OCI-LY7 (cell line): ENCODE results near the gene IPO9. TPM values are rescaled to one million over a fixed set of nuclear protein-coding genes. Genes with fewer than 3 reads are reported as not detected.

Experiments
- BruUV-seq: library from RNA; stranded (reverse); fragments of 400-500 nt; replicated peaks from 2 replicates; lab custom pipeline; 2021; lab: Mats Ljungman, UMichigan
- CTCF ChIA-PET: fragments of 300-600 bp; sonication (Branson Sonifier 250); formaldehyde crosslinking; loops from one replicate; lab custom pipeline; 2022; ENCODE audit warnings: antibody characterized with exemption; ENCODE audit not compliant: unreplicated experiment; lab: Charles Lee
- POLR2A ChIA-PET: fragments of 300-600 bp; sonication (Branson Sonifier 250); formaldehyde crosslinking; loops from one replicate; lab custom pipeline; 2022; ENCODE audit warnings: antibody characterized with exemption; lab: Charles Lee
- DNase-seq: peaks from one replicate; pipeline ENCODE4 v3.0.0-alpha.2; 2015; ENCODE audit warnings: low spot score
- H2AFZ ChIP-seq: fragments of 200-600 bp; sonication (generic), shearing (Covaris generic); 2 replicates; pipeline ENCODE4 v1.6.1; 2014; ENCODE audit warnings: mild to moderate bottlenecking, antibody characterized with exemption, low read length, moderate library complexity
- H3K27ac ChIP-seq: fragments of 200-600 bp; sonication (generic); 2 replicates; pipeline ENCODE4 v1.5.1; 2014; ENCODE audit warnings: mixed run types, low read depth, mild to moderate bottlenecking, moderate library complexity, low read length, inconsistent platforms; ENCODE audit not compliant: poor library complexity, severe bottlenecking
- H3K36me3 ChIP-seq: fragments of 200-600 bp; sonication (generic); 2 replicates; pipeline ENCODE4 v1.6.1; 2014; ENCODE audit warnings: mild to moderate bottlenecking, antibody characterized with exemption, low read length, moderate library complexity, mixed read lengths; ENCODE audit not compliant: insufficient read depth
- H3K4me1 ChIP-seq: fragments of 200-600 bp; sonication (generic); 2 replicates; pipeline ENCODE4 v1.5.1; 2014; ENCODE audit warnings: mild to moderate bottlenecking, low read length; ENCODE audit not compliant: insufficient read depth, poor library complexity, severe bottlenecking
- H3K4me2 ChIP-seq: fragments of 200-600 bp; sonication (generic); 2 replicates; pipeline ENCODE4 v1.6.1; 2014; ENCODE audit warnings: mild to moderate bottlenecking, low read length
- H3K4me3 ChIP-seq: fragments of 200-600 bp; sonication (generic); 2 replicates; pipeline ENCODE4 v1.5.1; 2014; ENCODE audit warnings: mild to moderate bottlenecking, low read depth, low read length; ENCODE audit not compliant: poor library complexity, severe bottlenecking
- H3K79me2 ChIP-seq: fragments of 200-600 bp; sonication (generic); 2 replicates; pipeline ENCODE4 v1.6.1; 2016; ENCODE audit warnings: low read depth, mild to moderate bottlenecking, low read length, moderate library complexity, mixed read lengths; ENCODE audit not compliant: insufficient read depth
- H3K9me2 ChIP-seq: fragments of 200-600 bp; sonication (generic); 2 replicates; pipeline ENCODE4 v1.6.1; 2016; ENCODE audit warnings: mild to moderate bottlenecking, low read length, mixed read lengths; ENCODE audit not compliant: insufficient read depth
- H3K9me3 ChIP-seq: fragments of 200-600 bp; sonication (generic); 2 replicates; pipeline ENCODE4 v1.6.1; 2014; ENCODE audit warnings: mild to moderate bottlenecking, mixed run types, low read length, mixed read lengths
- H4K20me1 ChIP-seq: fragments of 200-600 bp; sonication (generic); 2 replicates; pipeline ENCODE4 v1.6.1; 2014; ENCODE audit warnings: mild to moderate bottlenecking, antibody characterized with exemption, low read length, moderate library complexity, mixed read lengths; ENCODE audit not compliant: insufficient read depth
- EZH2phosphoT487 ChIP-seq: fragments of 200-600 bp; sonication (generic); IDR thresholded peaks from 2 replicates; pipeline ENCODE4 v1.6.1; 2018; ENCODE audit warnings: low read depth, borderline replicate concordance, mild to moderate bottlenecking, mixed run types, antibody characterized with exemption, low read length, moderate library complexity, mixed read lengths
- intact Hi-C: fragments of 100-400 bp; cut with micrococcal nuclease; formaldehyde crosslinking; loops from one replicate; pipeline ENCODE4 v1.10.0; 2022; ENCODE audit not compliant: unreplicated experiment
- total RNA-seq, 2 experiments: library from RNA; depleted of rRNA in 1 of 2; stranded (reverse); fragments of >200 nt in 1 of 2; shearing (Covaris generic) in 1 of 2; gene quantifications; 2 replicates each; pipeline ENCODE4 v1.2.3, GENCODE V29; 2014 to 2022
- TF ChIP-seq, protein P1 (sequence below): fragments of 200-600 bp; sonication (generic); conservative IDR thresholded peaks from 2 replicates; pipeline ENCODE4 v1.5.1; 2014; ENCODE audit warnings: mild to moderate bottlenecking, antibody characterized with exemption, low read length, moderate library complexity, mixed read lengths

IPO9 gene
- total RNA-seq, 2 experiments from 2014 or later, result 47.2 to 67.9 TPM

DNA sequence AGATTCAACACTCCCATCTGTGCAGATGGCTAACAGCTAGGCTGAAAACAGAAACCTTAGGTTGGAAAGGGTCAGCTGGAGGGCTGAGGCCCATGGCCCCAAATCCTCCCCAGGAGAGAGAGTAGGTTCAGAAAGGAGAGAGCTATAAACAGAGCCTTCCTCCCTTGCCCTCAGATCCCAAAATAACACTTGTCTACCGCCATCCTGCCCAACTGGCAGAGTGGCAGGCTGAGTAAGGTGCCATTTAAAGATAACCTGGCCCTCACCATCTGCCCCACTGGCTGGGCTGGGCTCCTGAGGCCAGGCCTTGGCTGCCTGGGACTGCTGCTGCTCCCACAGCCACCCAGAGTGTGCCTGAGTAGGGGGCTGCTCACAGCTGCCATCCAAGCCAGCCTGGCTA lies 55.5 kb downstream of the IPO9 start:
- intact Hi-C loops, result no loop called here
- H3K79me2 ChIP-seq, result no peaks in the 10 kb centered on the region
- H3K4me1 ChIP-seq, result no peaks in the 10 kb centered on the region
- no peak overlapping the region for H2AFZ ChIP-seq
- TF ChIP-seq EZH2phosphoT487, result no peak
- TF ChIP-seq, protein P1, sequence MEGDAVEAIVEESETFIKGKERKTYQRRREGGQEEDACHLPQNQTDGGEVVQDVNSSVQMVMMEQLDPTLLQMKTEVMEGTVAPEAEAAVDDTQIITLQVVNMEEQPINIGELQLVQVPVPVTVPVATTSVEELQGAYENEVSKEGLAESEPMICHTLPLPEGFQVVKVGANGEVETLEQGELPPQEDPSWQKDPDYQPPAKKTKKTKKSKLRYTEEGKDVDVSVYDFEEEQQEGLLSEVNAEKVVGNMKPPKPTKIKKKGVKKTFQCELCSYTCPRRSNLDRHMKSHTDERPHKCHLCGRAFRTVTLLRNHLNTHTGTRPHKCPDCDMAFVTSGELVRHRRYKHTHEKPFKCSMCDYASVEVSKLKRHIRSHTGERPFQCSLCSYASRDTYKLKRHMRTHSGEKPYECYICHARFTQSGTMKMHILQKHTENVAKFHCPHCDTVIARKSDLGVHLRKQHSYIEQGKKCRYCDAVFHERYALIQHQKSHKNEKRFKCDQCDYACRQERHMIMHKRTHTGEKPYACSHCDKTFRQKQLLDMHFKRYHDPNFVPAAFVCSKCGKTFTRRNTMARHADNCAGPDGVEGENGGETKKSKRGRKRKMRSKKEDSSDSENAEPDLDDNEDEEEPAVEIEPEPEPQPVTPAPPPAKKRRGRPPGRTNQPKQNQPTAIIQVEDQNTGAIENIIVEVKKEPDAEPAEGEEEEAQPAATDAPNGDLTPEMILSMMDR, result no peak
- H3K27ac ChIP-seq, result no peak overlapping the region
- CTCF ChIA-PET, result no interaction called here
- no peak overlapping the region for H3K4me3 ChIP-seq
- H3K9me3 ChIP-seq, result no peaks in the 10 kb centered on the region
- peaks cover 2% of the 10 kb centered on the region; the same call in 1 of the 2 replicates for H3K36me3 ChIP-seq
- POLR2A ChIA-PET, result no interaction called here
- BruUV-seq, result no TSS peak
- H3K4me2 ChIP-seq, result no peak overlapping the region
- no peaks in the 10 kb centered on the region for H4K20me1 ChIP-seq
- no peaks in the 10 kb centered on the region for H3K9me2 ChIP-seq
- DNase-seq, result no peak

- TF ChIP-seq, protein P1, result no peak
- TF ChIP-seq EZH2phosphoT487, result no peak
- Histone ChIP-seq H3K9me3 (no peaks in the 10 kb centered on the region), H3K79me2 (no peaks in the 10 kb centered on the region), H3K4me3 (no peak overlapping the region), H3K4me2 (no peak overlapping the region), H3K4me1 (no peaks in the 10 kb centered on the region), H3K36me3 (no peaks in the 10 kb centered on the region), H3K9me2 (no peaks in the 10 kb centered on the region), H2AFZ (no peak overlapping the region), H3K27ac (no peak overlapping the region), H4K20me1 (no peaks in the 10 kb centered on the region)
- no peak for DNase-seq
- ChIA-PET CTCF (no interaction called here), POLR2A (no interaction called here)
- intact Hi-C loops, result no loop called here
- no TSS peak for BruUV-seq
Measured at GRCh38 chr1:201885531-201886075, 56.6 kb downstream of the IPO9 start.

GRCh38 chr1:201886103-201886885 lies 57.3 kb downstream of the IPO9 start:
- TF ChIP-seq EZH2phosphoT487, result no peak
- TF ChIP-seq, protein P1, result no peak
- ChIA-PET CTCF (no interaction called here), POLR2A (interaction anchor here (0.9 to 1.3 kb wide), 3 partner anchors 9 to 76 kb away, joined by 3 to 4 read pairs (median 3); no protein-coding TSS in a partner anchor)
- H3K9me3 ChIP-seq, result no peaks in the 10 kb centered on the region
- no peak for DNase-seq
- no TSS peak for BruUV-seq
- no peak overlapping the region for H3K27ac ChIP-seq
- no peaks in the 10 kb centered on the region for H3K4me1 ChIP-seq
- H3K4me2 ChIP-seq, result no peak overlapping the region
- no peak overlapping the region for H2AFZ ChIP-seq
- H3K79me2 ChIP-seq, result no peaks in the 10 kb centered on the region
- H3K9me2 ChIP-seq, result no peaks in the 10 kb centered on the region
- intact Hi-C loops, result no loop called here
- H4K20me1 ChIP-seq, result no peaks in the 10 kb centered on the region
- no peak overlapping the region for H3K4me3 ChIP-seq
- H3K36me3 ChIP-seq, result no peaks in the 10 kb centered on the region
